IPS-15b (cell line): Measurements from ENCODE around the gene ZNF502.

ENCODE experiments used
- H3K27me3 ChIP-seq: one replicate; pipeline ENCODE4 v1.6.1; 2013; ENCODE audit warnings: low read length; ENCODE audit not compliant: control insufficient read depth, insufficient read depth
- H3K36me3 ChIP-seq: one replicate; pipeline ENCODE4 v1.6.1; 2013; ENCODE audit warnings: low read length; ENCODE audit not compliant: control insufficient read depth, insufficient read depth
- H3K4me1 ChIP-seq: one replicate; pipeline ENCODE4 v1.6.1; 2013; ENCODE audit warnings: mild to moderate bottlenecking, low read length; ENCODE audit not compliant: control insufficient read depth, insufficient read depth
- H3K4me3 ChIP-seq: one replicate; pipeline ENCODE4 v1.5.1; 2013; ENCODE audit warnings: low read depth, low read length
- H3K9ac ChIP-seq: one replicate; pipeline ENCODE4 v1.6.1; 2013; ENCODE audit warnings: low read depth, mild to moderate bottlenecking, low read length
- H3K9me3 ChIP-seq: one replicate; pipeline ENCODE4 v1.6.1; 2013; ENCODE audit warnings: mild to moderate bottlenecking, low read length; ENCODE audit not compliant: control insufficient read depth, insufficient read depth

The ZNF502 gene

DNA sequence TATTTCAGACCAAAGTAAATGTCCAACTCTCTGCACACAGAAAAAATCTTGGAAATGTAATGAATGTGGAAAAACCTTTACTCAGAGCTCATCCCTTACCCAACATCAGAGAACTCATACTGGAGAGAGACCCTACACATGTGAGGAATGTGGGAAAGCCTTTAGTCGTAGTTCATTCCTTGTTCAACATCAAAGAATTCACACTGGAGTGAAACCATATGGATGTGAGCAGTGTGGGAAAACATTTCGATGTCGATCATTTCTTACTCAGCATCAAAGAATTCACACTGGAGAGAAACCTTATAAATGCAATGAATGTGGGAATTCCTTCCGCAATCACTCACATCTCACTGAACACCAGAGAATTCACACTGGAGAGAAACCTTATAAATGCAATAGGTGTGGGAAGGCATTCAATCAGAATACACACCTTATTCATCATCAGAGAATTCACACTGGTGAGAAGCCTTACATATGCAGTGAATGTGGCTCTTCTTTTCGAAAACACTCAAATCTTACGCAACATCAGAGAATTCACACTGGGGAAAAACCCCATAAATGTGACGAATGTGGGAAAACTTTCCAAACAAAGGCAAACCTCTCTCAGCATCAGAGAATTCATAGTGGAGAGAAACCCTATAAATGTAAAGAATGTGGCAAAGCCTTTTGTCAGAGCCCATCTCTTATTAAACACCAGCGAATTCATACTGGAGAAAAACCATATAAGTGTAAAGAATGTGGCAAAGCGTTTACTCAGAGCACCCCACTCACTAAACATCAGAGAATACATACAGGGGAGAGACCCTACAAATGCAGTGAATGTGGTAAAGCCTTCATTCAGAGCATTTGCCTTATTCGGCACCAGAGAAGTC, 9.0 kb downstream of the ZNF502 start:
- H3K9ac ChIP-seq: no peak overlapping the region
- H3K4me1 ChIP-seq: no peaks in the 10 kb centered on the region
- H3K9me3 ChIP-seq: peaks cover 50% of the 10 kb centered on the region
- peaks cover 17% of the 10 kb centered on the region for H3K36me3 ChIP-seq
- no peaks in the 10 kb centered on the region for H3K27me3 ChIP-seq
- H3K4me3 ChIP-seq: no peak overlapping the region

DNA sequence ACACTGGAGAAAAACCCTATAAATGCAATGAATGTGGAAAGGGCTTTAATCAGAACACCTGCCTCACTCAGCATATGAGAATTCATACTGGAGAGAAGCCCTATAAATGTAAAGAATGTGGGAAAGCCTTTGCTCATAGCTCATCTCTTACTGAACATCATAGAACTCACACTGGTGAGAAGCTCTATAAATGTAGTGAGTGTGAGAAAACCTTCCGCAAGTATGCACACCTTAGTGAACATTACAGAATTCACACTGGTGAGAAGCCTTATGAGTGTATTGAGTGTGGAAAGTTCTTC, 9.6 kb downstream of the ZNF502 start:
- peaks cover 17% of the 10 kb centered on the region for H3K36me3 ChIP-seq
- no peaks in the 10 kb centered on the region for H3K4me1 ChIP-seq
- H3K4me3 ChIP-seq: no peak overlapping the region
- peaks cover 50% of the 10 kb centered on the region for H3K9me3 ChIP-seq
- H3K27me3 ChIP-seq: no peaks in the 10 kb centered on the region
- no peak overlapping the region for H3K9ac ChIP-seq

DNA sequence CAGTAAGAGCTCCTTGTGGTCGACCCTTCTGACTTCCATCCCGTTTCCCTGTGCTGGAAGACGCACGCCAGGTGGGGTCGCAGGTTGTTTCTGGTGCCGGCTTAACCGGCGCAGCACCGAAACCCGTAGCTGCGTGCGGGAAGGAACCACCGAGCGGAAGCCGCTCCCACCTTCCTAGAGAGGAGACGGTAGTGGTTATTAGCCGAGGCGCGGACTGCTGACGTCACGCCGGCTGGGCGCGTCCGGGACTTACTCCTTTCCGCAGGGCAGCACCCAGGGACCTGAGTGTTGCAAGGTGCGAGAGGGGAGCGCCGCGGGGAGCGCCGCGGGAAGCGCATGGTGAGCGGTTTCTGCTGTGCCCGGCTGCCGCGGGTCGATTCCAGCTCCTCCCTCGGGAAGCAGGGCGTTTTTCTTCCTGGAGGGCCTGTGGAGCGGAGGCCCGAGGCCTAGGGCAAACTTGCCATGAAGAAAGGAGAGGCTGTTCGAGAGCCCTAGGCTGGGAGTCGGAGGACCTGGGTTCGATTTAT, 17.0 kb downstream of the ZNF502 start, which contains the start of gene ZNF501:
Gene ZNF501 (plus strand): TSS at position 252 of the 527 bp plus-strand sequence. CDS start 4,787 bp downstream, outside the sequence.
- H3K9ac ChIP-seq: peak within 1 kb of the TSS; percentile 80

DNA sequence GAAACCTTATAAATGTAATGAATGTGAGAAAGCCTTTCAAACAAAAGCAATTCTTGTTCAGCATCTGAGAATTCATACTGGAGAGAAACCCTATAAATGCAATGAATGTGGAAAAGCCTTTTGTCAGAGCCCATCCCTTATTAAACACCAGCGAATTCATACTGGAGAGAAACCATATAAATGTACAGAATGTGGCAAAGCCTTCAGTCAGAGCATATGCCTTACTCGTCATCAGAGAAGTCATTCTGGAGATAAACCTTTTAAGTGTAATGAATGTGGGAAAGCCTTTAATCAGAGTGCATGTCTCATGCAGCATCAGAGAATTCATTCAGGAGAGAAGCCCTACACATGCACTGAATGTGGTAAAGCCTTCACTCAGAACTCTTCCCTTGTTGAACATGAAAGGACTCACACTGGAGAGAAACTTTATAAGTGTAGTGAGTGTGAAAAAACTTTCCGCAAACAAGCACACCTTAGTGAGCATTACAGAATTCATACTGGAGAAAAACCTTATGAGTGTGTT, 22.2 kb downstream of the ZNF502 start:
- Histone ChIP-seq H3K9ac (no peak overlapping the region), H3K27me3 (no peaks in the 10 kb centered on the region), H3K4me3 (no peak overlapping the region), H3K36me3 (peaks cover 16% of the 10 kb centered on the region), H3K9me3 (peaks cover 16% of the 10 kb centered on the region), H3K4me1 (peaks cover 2% of the 10 kb centered on the region)

More for the DNA sequence above, 17.0 kb downstream of the ZNF502 start, which contains the start of gene ZNF501:
- Histone ChIP-seq H3K4me1 (peaks cover 2% of the 10 kb centered on the region), H3K9me3 (peaks cover 13% of the 10 kb centered on the region), H3K4me3 (peak within 1 kb of the TSS; percentile 73), H3K36me3 (peaks cover 12% of the 10 kb centered on the region), H3K27me3 (no peaks in the 10 kb centered on the region)

- peak overlapping the region; percentile 98 for H3K4me3 ChIP-seq
- H3K36me3 ChIP-seq: peaks cover under 1% of the 10 kb centered on the region
- no peaks in the 10 kb centered on the region for H3K27me3 ChIP-seq
- peak overlapping the region; percentile 93 for H3K9ac ChIP-seq
- H3K4me1 ChIP-seq: no peaks in the 10 kb centered on the region
- no peaks in the 10 kb centered on the region for H3K9me3 ChIP-seq
Measured at GRCh38 chr3:44761101-44761423, 48.6 kb downstream of the ZNF502 start.

GRCh38 chr3:44761424-44762169, 49.1 kb downstream of the ZNF502 start, which contains the start of the genes KIAA1143 and KIF15:
Gene KIAA1143 (minus strand): TSS chr3:44761619. CDS start chr3:44761602, 17 bp downstream.
Gene KIF15 (plus strand): TSS chr3:44761794. CDS start chr3:44761866, 72 bp downstream.
- Histone ChIP-seq H3K9ac (peak within 1 kb of the TSS; percentile 93), H3K4me3 (peak within 1 kb of the TSS; percentile 98), H3K9me3 (no peaks in the 10 kb centered on the region)

GRCh38 chr3:44762170-44762677, 49.8 kb downstream of the ZNF502 start:
- no peaks in the 10 kb centered on the region for H3K27me3 ChIP-seq
- peak overlapping the region; percentile 98 for H3K4me3 ChIP-seq
- H3K36me3 ChIP-seq: peaks cover 7% of the 10 kb centered on the region
- no peaks in the 10 kb centered on the region for H3K4me1 ChIP-seq
- H3K9me3 ChIP-seq: no peaks in the 10 kb centered on the region
- peak overlapping the region; percentile 84 for H3K9ac ChIP-seq

More at GRCh38 chr3:44761424-44762169, 49.1 kb downstream of the ZNF502 start, which contains the start of the genes KIAA1143 and KIF15:
- Histone ChIP-seq H3K4me1 (no peaks in the 10 kb centered on the region), H3K36me3 (peaks cover 6% of the 10 kb centered on the region), H3K27me3 (no peaks in the 10 kb centered on the region)

DNA sequence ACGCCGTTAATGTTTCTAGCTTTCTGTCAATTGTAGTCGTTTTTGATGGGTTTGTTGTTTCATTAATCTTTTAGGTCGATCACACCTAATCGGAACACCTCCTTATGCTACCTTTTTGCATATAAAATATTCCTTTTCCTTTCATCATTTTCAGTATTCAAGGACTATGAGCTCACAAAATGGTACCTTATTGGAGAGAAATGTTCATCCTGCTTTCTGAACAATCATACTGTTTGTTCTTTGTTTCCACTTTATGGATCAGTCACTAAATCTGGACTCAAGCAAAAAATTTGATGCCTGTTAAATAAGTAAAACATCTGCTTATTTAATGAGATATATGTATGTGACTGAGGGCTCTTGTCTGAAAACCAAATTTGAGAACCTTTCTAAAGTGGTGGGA, 50.2 kb downstream of the ZNF502 start:
- H3K9me3 ChIP-seq: no peaks in the 10 kb centered on the region
- H3K36me3 ChIP-seq: peaks cover 8% of the 10 kb centered on the region
- H3K9ac ChIP-seq: no peak overlapping the region
- peak overlapping the region; percentile 98 for H3K4me3 ChIP-seq
- no peaks in the 10 kb centered on the region for H3K27me3 ChIP-seq
- no peaks in the 10 kb centered on the region for H3K4me1 ChIP-seq

DNA sequence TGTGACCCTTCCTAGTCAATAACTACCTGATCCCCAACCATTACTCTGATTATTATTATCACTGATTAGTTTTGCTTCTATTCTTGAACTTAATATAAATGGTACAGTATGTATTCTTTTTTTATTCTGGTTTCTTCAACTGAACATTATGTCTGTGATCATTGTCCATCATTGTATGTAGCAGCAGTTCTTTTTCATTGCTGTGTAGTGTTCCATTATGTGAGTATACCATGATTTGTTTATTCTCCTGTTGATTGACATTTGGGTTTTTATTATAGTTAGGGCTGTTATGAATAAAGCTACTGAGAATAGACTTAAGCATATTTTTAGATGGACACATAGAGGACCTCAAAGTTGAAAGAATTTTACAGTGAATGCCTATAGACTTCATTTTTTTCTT, 51.8 kb downstream of the ZNF502 start:
- H3K36me3 ChIP-seq: peaks cover 9% of the 10 kb centered on the region

DNA sequence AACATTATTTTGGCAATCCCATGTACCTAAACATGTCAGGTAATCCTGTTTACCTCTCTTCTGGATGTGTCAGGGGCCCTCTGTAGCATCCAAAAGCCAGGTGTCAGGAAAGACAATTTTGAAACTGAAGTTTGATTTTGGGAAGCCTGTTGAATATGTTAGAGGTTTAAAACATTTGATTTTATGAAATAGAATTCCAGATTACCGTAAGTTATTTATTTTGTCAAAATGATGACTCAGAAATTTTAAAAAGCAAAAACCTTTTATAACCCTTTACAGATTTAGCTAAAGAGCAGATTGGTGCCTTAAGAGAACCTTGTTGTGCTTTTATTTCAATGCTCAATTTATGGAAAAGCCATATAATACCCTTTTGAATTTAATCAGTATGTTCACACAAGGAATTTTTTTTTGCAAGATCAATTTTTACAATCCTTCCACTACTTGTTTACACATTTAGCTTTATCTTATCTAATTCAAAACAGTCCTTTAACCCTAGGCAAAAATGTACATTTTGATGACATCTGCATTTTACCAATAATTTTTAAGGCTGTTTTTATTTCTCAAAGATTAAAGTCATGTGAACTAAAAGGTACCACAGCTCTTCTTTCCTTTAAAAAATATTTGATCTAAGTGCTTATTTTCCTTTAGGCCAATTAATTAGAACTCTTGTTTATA, 59.1 kb downstream of the ZNF502 start:
- Histone ChIP-seq H3K9ac (no peak overlapping the region), H3K36me3 (peaks cover 6% of the 10 kb centered on the region), H3K4me3 (no peak overlapping the region), H3K27me3 (no peaks in the 10 kb centered on the region), H3K9me3 (peaks cover 18% of the 10 kb centered on the region), H3K4me1 (no peaks in the 10 kb centered on the region)

More for the DNA sequence above, 51.8 kb downstream of the ZNF502 start:
- Histone ChIP-seq H3K4me1 (no peaks in the 10 kb centered on the region), H3K4me3 (no peak overlapping the region), H3K9me3 (no peaks in the 10 kb centered on the region), H3K27me3 (no peaks in the 10 kb centered on the region), H3K9ac (no peak overlapping the region)

- Histone ChIP-seq H3K4me1 (no peaks in the 10 kb centered on the region), H3K27me3 (no peaks in the 10 kb centered on the region), H3K36me3 (peaks cover 6% of the 10 kb centered on the region), H3K9ac (no peak overlapping the region), H3K4me3 (no peak overlapping the region), H3K9me3 (peaks cover 18% of the 10 kb centered on the region)
Measured at GRCh38 chr3:44772099-44772442, 59.6 kb downstream of the ZNF502 start.
